HL-60/S4 treated with retinoic acid at 250 ng/mL for 4 days and 3 days (cell line): ENCODE data around the gene KCNH1.

Experiments used
- in situ Hi-C: fragments of 300-500 bp; cut with MboI; formaldehyde crosslinking; loops from 2 replicates; pipeline ENCODE4 v1.7.0; 2022; ENCODE audit warnings: low sequenced_read_pairs

Gene KCNH1

GRCh38 chr1:210655511-210655910, 478.4 kb downstream of the KCNH1 start:
- in situ Hi-C loops: no loop called here

DNA sequence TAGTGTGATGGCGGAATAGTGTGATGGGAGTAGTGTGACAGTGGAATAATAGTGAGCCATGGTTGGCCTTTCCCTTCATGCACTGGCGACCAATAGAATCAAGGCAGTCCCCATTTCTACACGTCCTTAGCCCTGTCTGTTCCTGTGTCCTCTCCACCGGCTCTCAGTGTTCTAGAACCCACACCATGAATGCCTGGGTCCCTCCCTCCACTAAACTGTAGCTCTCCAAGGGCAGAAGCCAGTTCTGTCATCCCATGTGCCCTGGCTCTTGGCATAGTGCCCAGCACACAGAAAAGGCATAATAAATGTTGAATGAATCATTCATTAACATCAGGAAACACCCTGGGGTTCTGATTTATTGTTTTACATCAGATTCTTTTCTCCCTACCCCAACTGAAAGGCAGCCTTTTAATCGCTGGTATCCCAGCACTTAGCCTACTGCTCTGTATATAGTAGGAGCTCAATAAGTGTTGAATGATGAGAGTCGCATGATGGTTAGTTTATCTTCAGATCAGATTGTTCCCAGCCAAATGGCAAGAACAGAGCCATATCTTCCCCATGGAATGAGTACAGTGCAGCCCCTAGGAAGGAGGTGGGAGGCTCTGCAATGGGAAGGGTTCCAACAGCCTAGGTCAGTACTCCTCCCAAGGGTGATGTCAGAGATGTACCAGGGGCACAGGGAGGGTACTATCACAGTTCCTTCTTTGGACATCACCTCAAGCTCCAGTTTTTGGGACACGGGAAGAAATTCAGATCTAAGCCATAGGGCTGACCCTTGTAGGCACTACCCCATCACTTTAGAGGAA, 479.6 kb downstream of the KCNH1 start:
- in situ Hi-C loops: no loop called here

DNA sequence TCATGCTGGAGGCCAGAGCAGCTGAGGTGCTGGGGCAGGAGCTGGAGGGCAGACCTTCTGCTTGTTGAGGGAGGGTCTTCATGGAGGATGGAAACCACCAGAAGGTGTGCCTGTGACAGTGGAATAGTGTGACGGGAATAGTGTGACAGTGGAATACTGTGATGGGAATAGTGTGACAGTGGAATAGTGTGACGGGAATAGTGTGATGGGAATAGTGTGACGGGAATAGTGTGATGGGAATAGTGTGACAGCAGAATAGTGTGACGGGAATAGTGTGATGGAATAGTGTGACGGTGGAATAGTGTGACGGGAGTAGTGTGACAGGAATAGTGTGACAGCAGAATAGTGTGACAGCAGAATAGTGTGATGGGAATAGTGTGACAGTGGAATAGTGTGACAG, 480.2 kb downstream of the KCNH1 start:
- in situ Hi-C loops: no loop called here

GRCh38 chr1:210652329-210652954, 481.5 kb downstream of the KCNH1 start:
- in situ Hi-C loops: no loop called here

GRCh38 chr1:210650403-210650802, 483.5 kb downstream of the KCNH1 start:
- in situ Hi-C loops: no loop called here

GRCh38 chr1:210648588-210649269, 485.2 kb downstream of the KCNH1 start:
- in situ Hi-C loops: no loop called here

GRCh38 chr1:210647406-210648333, 486.3 kb downstream of the KCNH1 start:
- in situ Hi-C loops: no loop called here

DNA sequence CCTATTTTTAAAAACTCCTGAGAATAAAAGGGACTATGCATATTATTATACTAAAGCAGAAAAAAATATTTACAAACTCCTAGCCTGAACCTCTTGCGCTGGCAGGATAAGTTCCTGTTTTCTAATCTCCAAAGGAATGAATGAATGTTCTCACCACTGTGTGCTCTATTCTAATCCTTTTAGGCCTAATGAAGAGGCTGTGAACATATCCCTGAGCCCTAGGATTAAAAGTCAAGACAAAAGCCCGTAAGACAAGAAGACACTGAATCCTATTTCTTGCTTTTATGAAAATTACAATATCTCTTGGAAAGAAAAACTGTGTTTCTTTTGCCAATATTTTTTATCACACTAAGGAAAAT, 487.7 kb downstream of the KCNH1 start:
- in situ Hi-C loops: no loop called here

GRCh38 chr1:210645582-210646257, 488.2 kb downstream of the KCNH1 start:
- in situ Hi-C loops: no loop called here

- in situ Hi-C loops: no loop called here
These were observed 492.4 kb downstream of the KCNH1 start for GRCh38 chr1:210641582-210641981.

- in situ Hi-C loops: no loop called here
These were observed 498.8 kb downstream of the KCNH1 start for GRCh38 chr1:210635108-210635507.

- in situ Hi-C loops: no loop called here
These were observed 500.3 kb downstream of the KCNH1 start for GRCh38 chr1:210633636-210634035.

DNA sequence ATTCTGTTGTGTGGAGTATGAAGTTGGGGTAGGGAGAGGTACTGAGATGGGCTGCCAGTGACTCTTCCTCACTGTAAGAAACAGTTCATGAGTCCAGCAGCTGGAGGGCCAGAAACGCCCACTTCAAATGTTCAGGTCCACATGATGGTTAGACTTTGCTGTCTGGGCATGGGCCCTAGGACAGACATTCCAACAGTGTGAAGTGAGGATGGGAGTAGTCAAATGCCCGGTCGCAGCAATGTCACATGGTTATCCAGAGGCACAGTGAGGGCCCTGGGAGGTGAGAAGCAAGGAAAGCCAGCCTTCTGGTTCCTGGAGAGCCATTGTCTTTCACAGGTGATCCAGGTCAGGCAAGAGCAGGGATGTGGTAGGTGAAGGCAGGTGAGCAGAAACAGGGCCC, 500.8 kb downstream of the KCNH1 start:
- in situ Hi-C loops: no loop called here

DNA sequence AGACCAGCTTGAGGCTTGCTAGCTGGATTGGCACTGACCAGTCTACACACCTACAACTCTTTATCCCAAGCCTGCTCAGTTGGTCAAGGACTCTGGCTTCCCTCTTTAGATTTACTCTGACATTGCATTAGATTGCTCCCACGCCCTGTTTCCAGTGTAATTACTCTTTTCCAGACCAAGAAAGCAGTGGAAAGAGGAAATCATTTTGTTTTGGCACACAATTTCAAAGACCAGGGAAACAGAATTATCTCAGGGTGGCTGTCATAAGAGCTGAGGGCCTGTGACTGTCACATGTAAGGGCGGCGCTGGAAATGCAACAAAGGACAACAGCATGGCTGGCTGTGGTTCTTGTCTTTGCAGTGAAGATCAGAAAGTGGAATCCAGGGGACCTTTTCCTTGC, 502.5 kb downstream of the KCNH1 start:
- in situ Hi-C loops: no loop called here

DNA sequence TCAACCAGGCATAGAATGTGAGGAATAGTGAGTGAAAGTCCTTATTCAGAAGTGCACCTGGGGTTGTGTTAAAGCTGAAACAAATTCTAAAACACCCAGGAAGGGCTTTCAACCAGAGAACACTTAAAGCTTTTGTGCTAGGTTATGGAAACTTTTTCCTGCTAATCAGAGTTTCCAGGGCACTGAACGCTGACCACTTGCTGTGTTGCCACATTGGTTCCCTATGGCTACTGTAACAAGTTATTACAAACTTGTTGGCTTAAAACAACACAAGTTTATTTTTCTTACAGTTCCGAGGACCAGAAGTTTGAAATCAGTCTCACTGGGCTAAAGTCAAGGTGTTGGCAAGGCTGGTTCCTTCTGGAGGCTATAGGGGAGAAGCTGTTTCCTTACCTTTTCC, 504.7 kb downstream of the KCNH1 start:
- in situ Hi-C loops: no loop called here

- in situ Hi-C loops: no loop called here
These were observed 506.2 kb downstream of the KCNH1 start for GRCh38 chr1:210627755-210628154.
